GM21737 (cell line): ENCODE results near the gene PCP4L1.
"Not testable (repeated sequence)": the region's sequence is repeated elsewhere in the genome, so short reads cannot be mapped to it uniquely, and the experiment has no call there.

Source experiments
- ATAC-seq: cut with Tn5 transposase; IDR thresholded peaks from one replicate; pipeline ENCODE4 v1.9.1; 2021; ENCODE audit warnings: mild to moderate bottlenecking, moderate library complexity; ENCODE audit not compliant: unreplicated experiment

The PCP4L1 gene

DNA sequence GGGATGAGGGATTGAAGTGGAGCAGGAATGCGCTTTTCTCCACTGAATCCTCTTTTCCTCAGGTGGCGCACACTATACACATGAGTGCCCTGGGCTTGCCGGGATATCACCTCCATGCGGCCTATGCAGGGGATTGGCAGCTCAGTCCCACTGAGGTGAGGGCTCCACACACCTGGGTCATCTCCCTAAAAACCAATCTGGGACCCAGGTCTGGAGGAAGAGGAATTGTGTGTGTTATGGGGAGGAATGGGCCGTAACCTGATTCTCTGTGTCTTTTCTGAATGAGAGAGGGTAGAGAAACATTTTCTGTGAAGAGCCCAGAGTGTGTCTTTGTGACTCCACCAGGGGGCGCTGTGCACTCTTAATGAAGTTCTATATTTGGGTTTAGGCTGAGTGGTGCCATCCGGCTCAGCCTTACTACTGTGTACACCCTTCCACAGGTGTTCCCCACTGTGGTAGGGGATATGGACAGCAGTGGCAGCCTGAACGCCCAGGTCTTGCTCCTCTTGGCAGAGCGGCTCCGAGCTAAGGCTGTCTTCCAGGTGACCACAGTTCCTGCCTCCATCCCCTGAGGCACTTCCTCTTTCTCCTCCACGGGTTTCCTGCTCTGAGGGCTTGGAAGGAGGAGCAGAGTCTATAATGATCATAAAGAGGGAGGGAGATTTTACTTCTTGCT, 31.2 kb upstream of the PCP4L1 start:
- no peak for ATAC-seq

DNA sequence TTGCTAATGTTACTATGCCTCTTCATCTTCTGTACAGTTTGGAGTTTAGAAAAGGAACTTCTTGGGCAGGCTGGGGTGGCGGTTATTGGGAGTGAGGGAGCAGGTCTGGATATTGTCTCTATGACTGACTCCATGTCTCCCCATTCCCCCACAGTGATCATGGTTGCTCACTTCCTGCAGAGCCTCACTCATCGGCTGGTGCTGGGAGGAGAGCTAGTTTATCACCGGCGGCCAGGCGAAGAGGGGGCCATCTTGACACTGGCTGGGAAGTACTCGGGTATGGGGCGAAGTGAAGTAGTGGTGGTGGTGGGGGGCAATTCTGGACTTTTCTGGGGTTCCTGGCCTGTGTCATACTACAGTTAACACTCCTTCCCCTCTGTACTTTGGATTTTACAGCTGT, 30.5 kb upstream of the PCP4L1 start:
- ATAC-seq, result no peak

DNA sequence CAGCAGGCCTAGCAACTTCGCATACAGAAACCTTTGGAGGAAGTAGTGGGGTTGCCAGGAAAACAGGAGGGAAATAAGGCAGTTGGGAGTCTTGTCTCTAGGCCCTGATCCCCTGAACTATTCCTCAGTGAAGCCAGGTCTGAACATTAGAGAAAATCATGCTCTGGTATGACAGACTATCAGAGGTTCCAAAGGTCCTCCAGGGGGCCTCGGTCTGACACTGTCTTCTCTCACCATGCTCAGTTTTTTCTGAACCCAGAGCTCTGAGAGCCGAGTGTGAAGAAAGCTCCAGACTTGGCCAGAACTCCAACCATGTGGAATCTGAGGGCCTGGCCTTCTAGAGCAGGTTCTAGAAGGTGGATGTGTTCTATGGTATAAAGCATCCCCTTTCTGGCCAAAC, 28.6 kb upstream of the PCP4L1 start:
- no peak for ATAC-seq

- ATAC-seq, result no peak
Measured at GRCh38 chr1:161230762-161231161, 27.8 kb upstream of the PCP4L1 start.

DNA sequence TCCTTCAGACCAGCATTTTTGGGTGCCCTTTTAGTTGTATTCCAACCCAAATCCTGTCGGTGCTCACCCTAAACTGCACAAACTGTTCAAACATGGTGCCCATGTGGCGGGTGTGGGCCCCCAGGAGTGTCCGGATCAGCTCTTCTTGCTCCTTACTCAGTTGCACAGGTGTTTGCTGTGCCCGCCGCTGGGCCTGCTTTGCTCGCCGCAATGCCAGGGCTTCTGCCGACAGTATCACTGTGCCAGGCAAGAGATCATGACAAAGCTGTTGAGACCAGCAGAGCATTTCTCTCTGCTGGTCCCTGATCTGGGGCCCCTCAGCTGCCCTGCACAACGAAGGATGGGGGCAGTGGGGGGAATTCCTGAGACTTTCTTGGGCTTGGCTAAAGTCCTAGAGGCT, 25.4 kb upstream of the PCP4L1 start:
- ATAC-seq, result no peak

- ATAC-seq, result no peak
Measured at GRCh38 chr1:161235957-161236775, 22.4 kb upstream of the PCP4L1 start.

GRCh38 chr1:161238039-161238473, 20.5 kb upstream of the PCP4L1 start, which contains the start of gene NR1I3:
Gene NR1I3 (minus strand): TSS chr1:161238203. CDS start chr1:161236565, 1,638 bp downstream.
- no peak for ATAC-seq

- no peak for ATAC-seq
Measured at GRCh38 chr1:161241682-161242081, 16.9 kb upstream of the PCP4L1 start.

DNA sequence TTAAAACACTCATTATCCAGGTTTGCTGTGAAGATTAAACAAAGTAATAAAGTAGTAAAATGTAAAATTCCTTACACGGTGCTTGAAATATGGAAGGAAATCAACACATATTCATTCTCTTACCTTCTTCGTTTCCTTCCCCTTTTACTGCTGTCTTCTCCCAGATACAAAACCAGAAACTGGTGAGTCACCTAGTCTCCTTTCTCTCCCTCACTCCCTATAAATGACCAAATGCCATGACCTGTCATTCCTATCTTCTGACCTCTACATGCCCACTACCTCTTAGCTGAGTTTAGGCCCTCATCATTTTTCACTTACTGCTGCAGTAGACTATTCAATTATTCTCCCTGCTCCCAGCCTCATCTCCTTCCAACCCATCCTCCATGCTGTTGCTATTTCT, 16.2 kb upstream of the PCP4L1 start:
- no peak for ATAC-seq

GRCh38 chr1:161244888-161245287, 13.7 kb upstream of the PCP4L1 start:
- ATAC-seq, result no peak

GRCh38 chr1:161250100-161250499, 8.4 kb upstream of the PCP4L1 start:
- ATAC-seq, result not testable (repeated sequence)

DNA sequence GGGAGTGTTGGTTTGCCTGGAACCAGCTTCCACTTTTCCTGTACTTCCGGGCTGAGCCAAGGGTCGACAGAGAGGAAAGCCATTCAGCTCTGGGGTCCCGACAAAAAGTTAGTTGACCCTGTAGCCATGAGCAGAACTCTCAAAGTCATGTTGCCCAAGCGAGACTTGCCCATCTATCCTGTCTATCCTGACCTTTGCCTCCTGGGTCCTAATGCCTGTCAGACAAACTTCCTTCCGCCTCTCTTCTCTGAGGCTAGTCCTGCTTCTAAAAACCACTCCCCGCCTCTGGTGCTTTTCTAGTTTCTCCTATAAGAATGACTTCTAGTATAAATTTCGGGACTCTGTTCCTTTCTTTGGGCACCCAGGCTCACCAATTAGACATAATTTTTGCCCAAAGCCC, 7.7 kb upstream of the PCP4L1 start:
- ATAC-seq, result no peak

- no peak for ATAC-seq
Measured at GRCh38 chr1:161251579-161251978, 7.0 kb upstream of the PCP4L1 start.

DNA sequence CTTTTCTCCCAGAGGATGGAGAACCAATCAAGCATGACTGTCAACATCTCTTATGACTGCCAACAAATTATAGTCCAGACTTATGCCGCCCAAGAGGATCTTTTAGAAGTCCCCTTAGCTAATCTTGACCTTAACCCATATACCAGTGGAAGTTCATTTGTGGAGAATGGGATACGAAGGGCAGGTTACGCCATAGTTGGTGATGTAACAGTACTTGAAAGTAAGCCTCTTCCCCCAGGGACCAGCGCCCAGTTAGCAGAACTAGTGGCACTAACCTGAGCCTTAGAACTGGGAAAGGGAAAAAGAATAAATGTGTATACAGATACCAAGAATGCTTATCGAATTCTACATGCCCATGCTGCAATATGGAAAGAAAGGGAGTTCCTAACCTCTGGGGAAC, 3.2 kb upstream of the PCP4L1 start:
- ATAC-seq, result not testable (repeated sequence)

DNA sequence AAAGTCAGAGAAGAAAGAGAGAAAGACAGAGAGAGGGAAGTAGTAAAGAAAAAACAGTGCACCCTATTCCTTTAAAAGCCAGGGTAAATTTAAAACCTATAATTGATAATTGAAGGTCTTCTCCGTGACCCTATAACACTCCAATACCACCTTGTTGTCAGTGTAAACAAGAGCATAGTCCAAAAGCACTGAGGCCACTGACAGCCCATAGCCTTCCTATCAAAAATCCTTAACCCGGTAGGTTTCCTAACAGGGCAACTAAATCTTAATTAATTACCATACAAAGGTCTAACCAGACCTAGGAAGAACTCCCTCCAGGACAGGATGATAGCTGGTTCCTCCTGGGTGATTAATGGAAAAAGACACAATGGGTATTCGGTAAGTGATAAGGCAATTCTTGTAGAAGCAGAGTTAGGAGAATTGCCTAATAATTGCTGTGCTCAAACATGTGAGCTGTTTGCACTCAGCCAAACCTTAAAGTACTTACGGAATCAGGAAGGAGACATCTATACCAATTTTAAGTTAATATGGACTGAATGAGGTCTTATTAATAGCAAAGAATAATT, 2.5 kb upstream of the PCP4L1 start:
- not testable (repeated sequence) for ATAC-seq

- ATAC-seq, result not testable (repeated sequence)
Measured at GRCh38 chr1:161257109-161257508, 1.4 kb upstream of the PCP4L1 start.

DNA sequence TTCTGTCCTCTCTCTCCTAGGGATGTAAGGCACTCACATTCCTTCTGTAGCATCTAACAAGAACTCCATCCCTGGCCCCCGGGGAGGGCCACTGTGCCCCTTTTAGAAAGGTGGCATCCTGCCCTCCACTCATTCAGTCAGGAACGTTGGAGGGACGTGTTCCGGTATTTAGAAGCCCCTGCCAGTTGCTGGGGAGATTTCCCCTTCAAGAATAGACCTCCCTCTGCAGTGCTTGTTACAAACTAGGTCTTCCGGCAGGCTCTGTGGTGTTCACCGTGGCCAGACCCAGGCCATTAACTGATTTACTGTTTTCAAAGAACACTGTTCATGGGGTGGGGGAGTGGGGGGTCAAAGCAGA, 779 bp downstream of the PCP4L1 start:
- ATAC-seq, result no peak

DNA sequence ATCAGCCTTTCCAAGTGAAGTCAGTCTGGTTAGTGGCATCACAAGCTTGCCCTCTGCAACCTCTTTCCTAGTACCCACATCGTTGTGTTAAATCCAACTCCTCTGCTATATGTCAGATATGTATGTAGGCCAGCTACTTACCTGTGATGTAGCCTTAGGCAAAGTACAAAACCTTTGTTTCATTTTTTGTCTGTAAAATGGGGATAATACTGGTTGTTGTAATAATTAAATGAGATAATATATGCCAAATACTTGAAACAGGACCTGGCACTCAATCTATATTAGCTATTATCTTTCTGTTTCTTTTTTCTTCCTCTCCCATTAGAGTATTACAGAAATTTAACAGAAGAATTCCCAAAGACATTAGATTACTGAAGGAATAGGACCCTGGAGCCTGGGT, 1.2 kb downstream of the PCP4L1 start:
- ATAC-seq, result no peak

DNA sequence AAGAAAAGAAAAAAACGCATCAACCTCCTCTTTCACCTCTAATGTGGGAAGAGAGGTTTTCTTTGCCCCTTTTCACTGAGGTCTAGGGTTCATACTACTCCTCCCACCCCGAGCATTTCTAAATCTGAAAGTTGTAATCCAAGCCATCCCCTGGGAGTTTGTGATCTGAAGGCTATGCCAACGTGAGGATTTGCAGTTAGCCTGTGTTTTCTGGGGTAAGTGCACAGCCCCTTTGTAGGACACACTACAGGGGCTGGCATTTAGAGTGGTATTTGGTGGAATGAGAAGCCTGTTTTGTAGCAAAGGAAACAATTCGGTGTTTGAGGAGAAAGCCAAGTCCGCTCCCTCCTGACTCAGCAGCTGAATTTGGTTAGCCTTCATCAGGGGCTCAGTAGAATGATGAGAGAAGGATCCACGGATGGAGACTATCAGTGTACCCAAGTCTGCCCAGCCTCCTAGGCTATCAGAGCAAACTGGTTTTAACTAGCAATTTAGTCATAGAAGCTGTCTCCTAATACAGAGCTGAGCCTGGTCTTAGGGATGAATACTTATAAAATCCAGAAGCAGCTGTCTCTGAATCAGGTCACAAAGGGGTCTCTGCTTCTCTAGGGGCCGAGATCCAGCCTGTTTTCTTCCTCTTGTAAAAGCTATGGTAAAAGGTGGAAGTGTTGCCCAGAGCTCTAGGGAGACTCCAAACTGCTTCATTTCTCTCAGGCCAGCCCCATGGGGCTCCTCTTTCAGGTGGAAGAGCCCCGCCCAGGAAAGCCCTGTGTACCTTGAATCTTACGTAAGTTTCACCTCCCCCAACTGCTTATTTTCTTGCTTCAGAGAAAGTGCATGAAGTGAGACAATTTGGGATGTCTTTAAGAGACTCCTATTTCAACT, 2.1 kb downstream of the PCP4L1 start:
- no peak for ATAC-seq

DNA sequence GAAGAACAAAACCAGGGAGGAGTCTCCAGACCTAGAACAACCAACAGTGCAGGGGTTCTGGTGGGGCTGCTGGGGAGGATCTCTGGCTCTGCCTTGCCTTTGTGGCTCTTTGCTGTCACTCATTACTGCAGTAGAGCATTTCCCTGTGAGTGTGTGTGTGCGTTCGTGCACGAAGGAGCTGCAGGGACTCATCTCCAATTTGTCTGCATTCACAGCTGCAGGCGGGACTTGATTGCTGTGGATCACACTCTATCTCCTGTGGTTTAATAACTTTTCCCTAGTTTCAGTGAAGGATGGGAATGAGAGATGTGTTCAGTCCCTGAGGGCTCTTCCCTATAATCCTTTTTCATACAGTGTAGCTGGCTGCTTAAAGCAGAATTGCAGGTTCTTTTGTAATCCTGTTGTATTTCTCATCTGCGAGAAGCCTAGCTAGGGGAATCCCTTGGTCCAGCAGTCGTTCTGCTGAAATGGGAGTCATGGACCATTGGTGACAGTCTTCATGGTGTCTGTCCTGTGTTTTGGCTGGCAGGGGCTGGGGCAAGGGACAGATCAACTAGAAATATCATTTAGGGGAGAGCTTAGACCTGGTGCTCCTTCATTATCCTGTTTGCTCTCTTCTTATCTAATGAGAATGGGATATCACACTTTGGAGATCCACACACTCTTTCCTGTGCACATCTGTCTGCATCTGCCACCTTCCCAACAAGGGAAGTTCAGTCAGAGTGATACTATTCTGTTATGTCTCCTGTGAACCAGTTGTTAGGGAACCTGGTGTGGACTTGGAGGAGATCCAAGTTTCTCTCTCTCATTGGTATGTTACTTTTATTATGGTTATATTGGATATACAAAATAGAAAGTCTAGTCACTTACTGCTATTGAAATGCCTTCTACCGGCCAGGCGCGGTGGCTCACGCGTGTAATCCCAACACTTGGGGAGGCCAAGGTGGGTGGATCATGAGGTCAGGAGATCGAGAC, 3.0 kb downstream of the PCP4L1 start:
- no peak for ATAC-seq
